Breast epithelium (tissue), 3 donors: ENCODE results near the gene FRMPD2.

Source experiments
- CTCF ChIP-seq, 3 donors: fragments of 450-650 bp; IDR thresholded peaks; one replicate each; pipeline ENCODE4 v1.5.1; 2016 to 2017; ENCODE audit warnings: antibody characterized with exemption in 3 of 3, mild to moderate bottlenecking in 3 of 3, moderate library complexity in 3 of 3
- POLR2A ChIP-seq: fragments of 450-650 bp; IDR thresholded peaks from one replicate; pipeline ENCODE4 v1.6.1; 2016; ENCODE audit warnings: antibody characterized with exemption, mild to moderate bottlenecking, moderate library complexity

GRCh38 chr10:48299692-48300091 lies 25.2 kb upstream of the FRMPD2 start:
- TF ChIP-seq CTCF (IDR thresholded peaks at IDR 0.05) = no peak
- TF ChIP-seq POLR2A = no peak
